MG63 (cell line): ENCODE results near the gene LILRA6. TPM values are rescaled to one million over a fixed set of nuclear protein-coding genes. Genes with fewer than 3 reads are reported as not detected.
"Not testable (repeated sequence)": the region's sequence is repeated elsewhere in the genome, so short reads cannot be mapped to it uniquely, and the experiment has no call there.

Source experiments
- DNase-seq: peaks from one replicate; pipeline ENCODE4 v3.0.0-alpha.2; 2020
- H3K27me3 ChIP-seq: fragments of 250-450 bp; sonication (Bioruptor Pico); 2 replicates; pipeline ENCODE4 v1.5.1; 2020; ENCODE audit warnings: mild to moderate bottlenecking, moderate library complexity
- H3K36me3 ChIP-seq: fragments of 250-450 bp; sonication (Bioruptor Pico); 2 replicates; pipeline ENCODE4 v1.5.1; 2020; ENCODE audit warnings: mild to moderate bottlenecking, moderate library complexity
- H3K4me3 ChIP-seq: fragments of 250-450 bp; sonication (Bioruptor Pico); 2 replicates; pipeline ENCODE4 v1.5.1; 2020; ENCODE audit warnings: mild to moderate bottlenecking, moderate library complexity
- H3K9me3 ChIP-seq: fragments of 250-450 bp; sonication (Bioruptor Pico); 2 replicates; pipeline ENCODE4 v1.5.1; 2020; ENCODE audit warnings: mild to moderate bottlenecking, moderate library complexity
- total RNA-seq: library from RNA; depleted of rRNA; stranded (reverse); fragments of >200 nt; shearing (Covaris generic); gene quantifications from 2 replicates; pipeline ENCODE4 v1.2.3, GENCODE V29; 2014; ENCODE audit warnings: low replicate concordance

Gene LILRA6
- total RNA-seq, 1 experiment from 2014 or later = not detected

- no peaks in the 10 kb centered on the region for H3K36me3 ChIP-seq
- H3K4me3 ChIP-seq = no peak overlapping the region
- no peak for DNase-seq
- no peaks in the 10 kb centered on the region for H3K9me3 ChIP-seq
- peaks cover 21% of the 10 kb centered on the region for H3K27me3 ChIP-seq
These were observed 4.7 kb upstream of the LILRA6 start for GRCh38 chr19:54247106-54247930.

GRCh38 chr19:54245936-54246335, 3.3 kb upstream of the LILRA6 start:
- DNase-seq = no peak
- Histone ChIP-seq H3K9me3 (no peaks in the 10 kb centered on the region), H3K36me3 (no peaks in the 10 kb centered on the region)

DNA sequence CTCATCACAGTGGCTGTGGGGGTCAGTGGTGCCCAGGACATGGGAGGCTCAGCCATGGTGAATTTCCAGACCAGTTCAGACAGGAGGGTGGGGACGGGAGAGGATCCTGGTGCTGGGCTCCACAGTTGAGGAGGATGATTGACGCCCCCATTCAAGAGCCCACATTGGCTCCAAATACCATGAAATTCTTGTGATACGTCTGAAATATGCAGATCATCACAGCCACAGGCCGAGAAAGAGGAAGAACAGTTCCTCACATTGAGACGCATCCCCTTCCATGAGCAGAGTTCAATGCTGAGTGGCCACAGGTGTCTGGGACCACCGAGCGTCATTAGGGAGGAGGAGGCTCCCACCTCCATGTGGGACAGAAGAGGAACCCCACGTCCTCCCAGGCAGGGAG, 1.2 kb upstream of the LILRA6 start:
- H3K27me3 ChIP-seq, H3K9me3 ChIP-seq, H3K36me3 ChIP-seq, DNase-seq, H3K4me3 ChIP-seq: not testable (repeated sequence)

More at GRCh38 chr19:54245936-54246335, 3.3 kb upstream of the LILRA6 start:
- Histone ChIP-seq H3K27me3 (peaks cover 20% of the 10 kb centered on the region), H3K4me3 (no peak overlapping the region)

- H3K36me3 ChIP-seq, DNase-seq, H3K27me3 ChIP-seq, H3K4me3 ChIP-seq, H3K9me3 ChIP-seq: not testable (repeated sequence)
These were observed 356 bp downstream of the LILRA6 start for GRCh38 chr19:54242234-54242633.

GRCh38 chr19:54240372-54241336, 1.9 kb downstream of the LILRA6 start:
- not testable (repeated sequence) for DNase-seq, H3K9me3 ChIP-seq, H3K36me3 ChIP-seq, H3K4me3 ChIP-seq, H3K27me3 ChIP-seq

DNA sequence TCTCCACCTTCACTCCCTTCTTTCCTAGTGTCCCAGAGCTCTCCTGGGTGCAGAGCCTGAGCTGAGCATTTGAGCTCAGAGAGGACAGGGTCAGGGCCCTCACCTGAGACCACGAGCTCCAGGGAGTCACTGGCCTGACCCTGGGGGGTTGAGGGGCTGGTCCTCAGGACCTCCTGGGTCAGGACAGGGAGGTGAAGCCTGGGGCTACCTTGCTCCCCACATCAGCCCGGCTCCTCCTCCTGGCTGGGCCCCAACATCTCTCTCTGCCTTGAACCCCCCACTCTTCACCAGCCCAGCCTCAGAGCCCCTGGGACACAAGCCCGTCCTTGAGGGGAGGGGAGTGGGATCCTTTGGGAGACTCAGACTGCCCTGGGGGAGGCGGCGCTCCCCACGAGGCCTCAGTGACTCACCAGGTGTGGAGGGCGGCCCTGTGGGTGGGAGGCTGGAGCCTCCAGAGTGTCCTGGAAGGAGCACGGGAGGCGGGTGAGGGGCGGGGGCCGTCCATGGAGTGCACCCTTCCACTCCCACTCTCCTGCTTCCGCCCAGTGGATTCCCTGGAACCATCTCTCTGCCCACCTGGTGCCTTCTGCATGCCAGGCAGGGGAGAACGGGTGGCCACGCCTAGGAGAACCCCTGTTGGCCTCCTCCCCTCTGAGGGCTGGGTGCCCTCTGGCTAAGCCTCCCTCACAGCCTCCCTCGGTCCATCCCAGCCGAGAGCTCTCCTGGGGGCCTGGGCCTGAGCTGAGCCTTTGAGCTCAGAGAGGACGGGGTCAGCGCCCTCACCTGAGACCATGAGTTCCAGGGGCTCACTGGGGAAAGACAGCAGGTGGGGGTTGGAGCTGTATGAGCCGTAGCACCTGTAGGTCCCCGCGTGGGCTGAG, 2.9 kb downstream of the LILRA6 start:
- not testable (repeated sequence) for DNase-seq, H3K9me3 ChIP-seq, H3K4me3 ChIP-seq, H3K27me3 ChIP-seq, H3K36me3 ChIP-seq

GRCh38 chr19:54233941-54234340, 8.6 kb downstream of the LILRA6 start:
- H3K4me3 ChIP-seq = no peak overlapping the region
- H3K27me3 ChIP-seq = peaks cover 12% of the 10 kb centered on the region
- no peak for DNase-seq
- peaks cover 4% of the 10 kb centered on the region; the same call in 1 of the 2 replicates for H3K9me3 ChIP-seq
- no peaks in the 10 kb centered on the region for H3K36me3 ChIP-seq

DNA sequence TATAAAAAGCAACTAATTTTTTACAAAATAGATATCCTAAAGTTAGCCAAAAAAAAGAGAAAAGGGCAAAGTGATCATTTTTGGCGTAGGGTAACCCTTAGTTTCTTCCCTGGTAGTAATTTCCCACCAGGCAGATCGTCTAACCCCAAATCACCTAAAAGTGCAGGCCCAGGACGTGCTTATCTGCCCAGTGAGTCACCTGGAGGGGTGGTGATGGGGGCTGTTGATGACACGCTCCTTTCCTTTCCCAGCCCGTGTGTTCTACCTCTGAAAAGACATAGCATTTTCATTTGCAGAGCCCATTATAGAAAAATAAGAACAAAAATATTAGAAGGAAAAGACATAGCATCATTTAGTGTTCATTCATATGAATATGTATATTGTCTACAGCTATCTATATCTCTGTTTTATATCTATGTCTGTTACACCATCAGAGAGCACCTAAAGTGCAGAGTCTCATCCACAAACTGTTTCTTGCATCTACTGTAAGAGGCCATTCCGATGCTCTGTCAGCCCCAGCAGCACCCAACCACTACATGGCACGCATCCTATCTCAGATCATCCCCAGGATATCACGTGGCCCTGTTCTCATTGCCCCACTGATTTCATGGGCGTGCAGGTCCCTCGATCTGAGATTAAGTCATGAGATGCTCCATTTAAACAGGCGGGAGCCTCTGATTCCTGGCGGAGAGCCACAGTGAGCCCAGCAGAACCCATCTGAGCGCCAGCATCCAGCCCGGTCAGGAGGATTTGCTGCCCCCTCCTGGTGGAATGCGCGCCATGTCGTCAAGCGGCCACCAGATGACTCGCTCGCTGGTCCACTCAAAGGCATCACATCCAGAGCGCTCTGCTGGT, 11.3 kb downstream of the LILRA6 start:
- Histone ChIP-seq H3K4me3 (no peak overlapping the region), H3K27me3 (peaks cover 10% of the 10 kb centered on the region)
- peak; percentile 70 for DNase-seq

DNA sequence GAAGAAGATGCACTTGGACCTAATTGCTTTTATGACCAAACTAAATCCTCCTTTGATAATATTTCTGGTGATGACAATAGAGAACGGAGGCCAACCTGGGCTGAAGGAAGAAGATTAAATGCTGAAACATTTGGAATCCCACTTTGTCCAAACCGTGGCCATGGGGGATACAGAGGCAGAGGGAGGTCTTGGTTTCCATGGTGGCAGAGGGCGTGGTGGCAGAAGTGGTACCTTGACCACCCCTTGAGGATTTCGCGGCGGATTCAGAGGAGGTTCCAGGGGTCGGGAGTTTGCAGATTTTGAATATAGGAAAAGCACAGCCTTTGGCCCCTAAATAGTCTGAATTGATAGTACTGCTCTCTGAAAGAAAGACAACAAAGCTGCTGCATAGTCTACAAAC, 12.6 kb downstream of the LILRA6 start:
- Histone ChIP-seq H3K9me3 (peaks cover 15% of the 10 kb centered on the region), H3K4me3 (no peak overlapping the region), H3K27me3 (peaks cover 15% of the 10 kb centered on the region), H3K36me3 (no peaks in the 10 kb centered on the region)
- DNase-seq = no peak

More for the DNA sequence above, 11.3 kb downstream of the LILRA6 start:
- Histone ChIP-seq H3K9me3 (peaks cover 15% of the 10 kb centered on the region), H3K36me3 (no peaks in the 10 kb centered on the region)

- H3K9me3 ChIP-seq = peaks cover 15% of the 10 kb centered on the region
- H3K4me3 ChIP-seq = no peak overlapping the region
- no peaks in the 10 kb centered on the region for H3K36me3 ChIP-seq
- DNase-seq = no peak
- H3K27me3 ChIP-seq = peaks cover 14% of the 10 kb centered on the region
These were observed 13.4 kb downstream of the LILRA6 start for GRCh38 chr19:54229146-54229545.

DNA sequence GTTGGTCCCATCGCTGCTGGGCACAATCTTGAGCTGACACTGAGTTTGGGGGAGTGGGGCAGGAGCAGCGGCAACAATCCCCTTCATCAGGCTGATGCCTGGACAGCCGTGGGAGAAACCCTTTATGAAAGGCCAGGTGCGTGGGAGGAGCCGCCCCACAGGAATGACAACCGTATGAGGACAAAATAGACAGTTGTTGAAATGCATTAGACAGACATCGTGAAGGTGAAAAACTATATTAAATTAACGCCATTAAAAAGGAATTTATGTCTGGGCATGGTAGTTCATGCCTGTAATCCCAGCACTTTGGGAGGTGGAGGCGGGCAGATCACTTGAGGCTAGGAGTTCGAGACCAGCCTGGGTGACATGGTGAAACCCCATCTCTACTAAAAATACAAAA, 18.0 kb downstream of the LILRA6 start:
- not testable (repeated sequence) for H3K4me3 ChIP-seq, H3K36me3 ChIP-seq, DNase-seq
- peaks cover 13% of the 10 kb centered on the region for H3K9me3 ChIP-seq
- peaks cover 15% of the 10 kb centered on the region for H3K27me3 ChIP-seq

DNA sequence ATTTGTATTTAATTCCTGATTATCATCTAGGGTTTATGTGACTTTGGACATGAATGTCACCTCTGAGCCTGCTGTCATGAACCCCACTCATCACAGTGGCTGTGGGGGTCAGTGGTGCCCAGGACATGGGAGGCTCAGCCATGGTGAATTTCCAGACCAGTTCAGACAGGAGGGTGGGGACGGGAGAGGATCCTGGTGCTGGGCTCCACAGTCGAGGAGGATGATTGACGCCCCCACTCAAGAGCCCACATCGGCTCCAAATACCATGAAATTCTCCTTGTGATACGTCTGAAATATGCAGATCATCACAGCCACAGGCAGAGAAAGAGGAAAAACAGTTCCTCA, 18.7 kb downstream of the LILRA6 start:
- not testable (repeated sequence) for H3K36me3 ChIP-seq, DNase-seq, H3K4me3 ChIP-seq
- H3K9me3 ChIP-seq = peaks cover 11% of the 10 kb centered on the region
- H3K27me3 ChIP-seq = peaks cover 15% of the 10 kb centered on the region

GRCh38 chr19:54223277-54223936, 19.2 kb downstream of the LILRA6 start:
- H3K27me3 ChIP-seq = peaks cover 15% of the 10 kb centered on the region
- H3K36me3 ChIP-seq, H3K4me3 ChIP-seq, H3K9me3 ChIP-seq, DNase-seq: not testable (repeated sequence)

DNA sequence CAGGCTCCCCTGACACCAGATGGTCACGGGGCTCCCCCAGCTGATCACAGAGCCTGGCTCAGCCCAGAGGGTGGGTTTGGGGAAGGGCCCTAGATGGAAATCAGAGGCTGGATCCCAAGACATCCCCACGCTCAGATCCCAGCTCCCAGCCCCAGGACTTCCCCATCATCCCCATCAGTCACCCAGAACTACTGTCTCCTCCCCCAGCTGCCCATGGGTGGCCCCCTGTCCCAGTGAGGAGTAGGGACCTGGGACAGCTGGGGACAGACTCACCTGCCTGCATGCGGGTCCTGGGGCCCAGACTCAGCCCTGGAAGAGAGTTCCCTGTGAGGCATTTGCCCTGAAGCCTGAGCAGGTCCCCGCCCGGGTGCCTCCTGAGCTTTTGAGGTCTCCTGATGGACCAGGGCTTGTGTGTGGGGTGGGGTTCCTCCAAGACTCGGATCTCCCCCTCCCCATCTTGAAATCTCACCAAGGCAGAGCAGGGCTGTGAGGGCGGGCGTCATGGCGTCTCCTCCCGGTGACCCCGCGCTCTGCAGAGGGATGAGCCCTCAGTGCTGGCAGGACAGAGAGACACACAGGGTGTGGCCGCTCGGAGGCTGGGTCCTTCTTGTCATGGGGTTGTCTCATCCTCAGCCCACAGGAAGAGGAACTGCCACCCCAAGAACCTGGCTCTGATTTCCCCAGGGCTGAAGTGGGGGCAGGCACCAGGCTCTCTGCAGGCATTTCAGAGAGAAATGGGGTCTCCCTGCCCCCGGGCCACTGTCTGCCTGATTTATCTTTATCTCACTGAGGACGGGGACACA, 19.9 kb downstream of the LILRA6 start, which contains the start of gene LILRB3:
TSS of gene LILRB3 (minus strand) at position 534 of the 803 bp plus-strand sequence. CDS start at position 503, 31 bp downstream.
- not testable (repeated sequence) for H3K4me3 ChIP-seq, H3K36me3 ChIP-seq, H3K9me3 ChIP-seq
- H3K27me3 ChIP-seq = peaks cover 15% of the 10 kb centered on the region
- peak; percentile 26 for DNase-seq
